A204.1 (cell line): ENCODE measurements around the gene TTC39B.
"Not testable (repeated sequence)": the region's sequence is repeated elsewhere in the genome, so short reads cannot be mapped to it uniquely, and the experiment has no call there.

Source experiments
- FAIRE-seq: peaks from 2 replicates; lab custom pipeline; 2012; peaks lifted over from hg19 to GRCh38; lab: Jason Lieb, UNC

TTC39B gene

GRCh38 chr9:15306757-15307522, at the start of gene TTC39B:
Gene TTC39B, minus strand, starts transcription at chr9:15307216. Its CDS starts 91 bp downstream, at chr9:15307125.
- peak; percentile 87 for FAIRE-seq

- FAIRE-seq: no peak
Measured at GRCh38 chr9:15355669-15356068, 48.7 kb upstream of the TTC39B start.

- FAIRE-seq: no peak
Measured at GRCh38 chr9:15354713-15355112, 47.7 kb upstream of the TTC39B start.

GRCh38 chr9:15353892-15354291, 46.9 kb upstream of the TTC39B start:
- no peak for FAIRE-seq

DNA sequence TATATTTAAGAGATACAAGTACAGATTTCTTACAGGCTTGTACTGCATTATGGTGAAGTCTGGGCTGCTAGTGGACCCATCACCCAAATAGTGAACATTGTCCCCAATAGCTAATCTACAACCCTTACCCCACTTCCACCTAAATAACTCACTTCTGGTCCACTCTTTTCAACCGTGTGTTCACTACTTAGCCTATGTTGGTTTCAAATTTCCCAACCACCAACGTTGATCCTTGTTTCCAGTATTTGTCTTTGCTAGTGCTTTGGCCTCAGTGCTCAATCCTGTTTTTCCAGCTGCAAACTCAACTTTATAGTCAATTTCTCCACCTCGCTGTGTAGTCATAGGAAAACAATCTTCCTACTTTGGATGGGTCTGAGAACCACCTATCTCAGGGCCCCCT, 45.3 kb upstream of the TTC39B start:
- FAIRE-seq: no peak

DNA sequence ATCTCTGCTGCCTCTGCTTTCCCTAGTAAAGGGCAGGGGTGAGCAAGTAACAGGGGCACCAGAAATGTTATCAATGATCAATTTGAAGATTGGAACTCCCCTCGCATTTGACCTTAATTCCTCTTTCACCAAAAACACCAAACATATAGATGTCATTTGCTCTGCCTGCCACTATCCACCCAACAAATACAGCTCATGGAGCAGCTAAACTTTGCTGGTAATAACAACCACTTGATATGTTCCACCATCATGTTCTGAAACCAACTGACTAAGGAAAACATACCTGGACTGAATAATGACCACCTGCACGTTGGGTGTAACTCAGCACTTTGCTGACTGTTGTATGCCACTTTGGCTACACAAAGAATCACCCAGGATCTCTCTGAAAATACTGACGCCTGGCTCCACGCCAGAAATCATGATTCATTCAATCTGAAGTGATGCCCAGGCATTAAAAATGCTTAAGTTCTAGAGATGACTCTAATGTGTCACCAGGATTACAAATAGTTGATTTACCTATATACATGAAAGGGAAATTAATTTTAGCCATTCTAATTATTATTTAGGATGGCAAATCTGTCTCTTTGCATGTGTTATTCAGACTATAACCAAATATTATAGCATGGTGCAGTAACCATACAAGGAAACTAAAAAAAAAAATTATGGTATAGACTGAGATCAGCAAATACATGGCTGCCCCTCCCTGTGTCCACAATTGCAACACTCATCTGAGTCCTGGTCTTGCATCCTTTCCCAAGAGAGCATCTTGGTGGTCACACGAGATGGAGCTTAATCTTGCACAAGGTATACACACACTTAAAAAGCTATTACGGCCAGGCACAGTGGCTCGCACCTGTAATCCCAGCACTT, 43.1 kb upstream of the TTC39B start:
- no peak for FAIRE-seq

- FAIRE-seq: no peak
Measured at GRCh38 chr9:15346837-15347236, 39.8 kb upstream of the TTC39B start.

- no peak for FAIRE-seq
Measured at GRCh38 chr9:15344191-15344590, 37.2 kb upstream of the TTC39B start.

GRCh38 chr9:15333376-15333881, 26.4 kb upstream of the TTC39B start:
- FAIRE-seq: no peak

DNA sequence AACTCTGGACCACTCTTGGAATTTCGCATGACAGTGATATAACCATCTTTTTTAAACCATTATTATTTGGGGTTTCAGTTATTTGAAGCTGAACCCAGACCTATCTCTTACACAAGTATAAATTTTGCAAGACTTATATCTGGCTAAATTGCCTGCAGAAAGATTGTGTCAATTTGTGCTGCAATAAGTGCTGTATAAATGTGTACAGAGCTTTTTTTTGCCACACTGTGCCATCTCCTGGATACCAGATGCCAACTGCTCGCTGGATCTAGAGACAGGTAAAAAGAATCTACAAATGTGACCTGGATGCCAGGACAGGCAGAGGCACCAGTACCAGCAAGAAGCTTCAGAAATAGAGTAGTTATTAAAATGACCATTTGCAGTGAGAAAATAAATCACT, 25.9 kb upstream of the TTC39B start:
- no peak for FAIRE-seq

DNA sequence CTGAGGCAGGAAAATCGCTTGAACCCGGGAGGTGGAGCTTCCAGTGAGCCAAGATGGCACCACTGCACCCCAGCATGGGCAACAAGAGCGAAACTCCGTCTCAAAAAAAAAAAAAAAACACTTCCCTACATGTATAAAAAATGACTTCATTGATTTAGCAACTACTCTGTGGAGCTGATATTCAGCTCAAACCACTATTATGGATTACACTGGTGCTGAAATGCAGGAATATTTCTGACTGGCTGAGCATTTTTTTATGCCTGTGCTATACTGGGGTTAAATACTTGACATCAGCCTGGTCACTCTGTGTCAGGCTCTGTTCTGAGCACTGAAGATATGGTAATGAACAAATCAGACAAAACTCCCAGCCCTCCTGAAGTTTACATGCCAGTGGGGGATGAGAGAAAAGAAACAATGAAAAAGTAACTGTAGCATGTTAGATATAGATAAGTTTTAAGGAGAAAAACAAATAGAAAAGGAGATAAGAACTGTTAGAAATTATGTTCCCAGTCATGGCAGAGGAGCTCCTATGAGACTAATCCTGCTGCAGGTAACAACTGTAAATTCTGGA, 22.6 kb upstream of the TTC39B start:
- no peak for FAIRE-seq

GRCh38 chr9:15328946-15329345, 21.9 kb upstream of the TTC39B start:
- FAIRE-seq: no peak

- not testable (repeated sequence) for FAIRE-seq
Measured at GRCh38 chr9:15322695-15323094, 15.7 kb upstream of the TTC39B start.

DNA sequence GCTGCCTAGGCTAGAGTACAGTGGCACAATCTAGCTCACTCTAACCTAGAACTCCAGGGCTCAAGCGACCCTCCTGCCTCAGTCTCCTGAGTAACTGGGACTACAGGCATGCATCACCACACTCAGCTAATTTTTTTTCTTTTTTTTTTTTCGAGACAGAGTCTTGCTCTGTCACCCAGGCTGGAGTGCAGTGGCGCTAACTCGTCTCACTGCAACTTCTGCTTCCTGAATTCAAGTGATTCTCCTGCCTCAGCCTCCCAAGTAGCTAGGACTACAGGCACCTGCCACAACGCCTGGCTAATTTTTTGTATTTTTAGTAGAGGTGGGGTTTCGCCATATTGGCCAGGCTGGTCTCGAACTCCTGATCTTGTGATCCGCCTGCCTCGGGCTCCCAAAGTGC, 12.6 kb upstream of the TTC39B start:
- FAIRE-seq: not testable (repeated sequence)

DNA sequence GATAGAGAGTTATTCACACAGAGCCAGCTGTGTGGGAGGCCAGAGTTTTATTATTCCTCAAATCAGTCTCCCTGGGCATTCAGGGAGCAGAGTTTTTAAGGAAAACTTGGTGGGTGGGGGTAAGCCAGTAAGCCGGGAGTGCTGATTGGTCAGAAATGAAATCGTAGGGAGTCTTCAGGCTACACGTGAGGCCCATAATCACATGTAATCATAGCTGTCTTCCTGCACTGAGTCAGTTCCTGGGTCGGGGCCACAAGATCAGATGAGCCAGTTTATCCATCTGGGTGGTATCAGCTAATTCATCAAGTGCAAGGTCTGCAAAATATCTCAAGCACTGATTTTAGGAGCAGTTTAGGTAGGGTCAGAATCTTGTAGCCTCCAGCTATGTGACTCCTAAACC, 10.8 kb upstream of the TTC39B start:
- FAIRE-seq: no peak

DNA sequence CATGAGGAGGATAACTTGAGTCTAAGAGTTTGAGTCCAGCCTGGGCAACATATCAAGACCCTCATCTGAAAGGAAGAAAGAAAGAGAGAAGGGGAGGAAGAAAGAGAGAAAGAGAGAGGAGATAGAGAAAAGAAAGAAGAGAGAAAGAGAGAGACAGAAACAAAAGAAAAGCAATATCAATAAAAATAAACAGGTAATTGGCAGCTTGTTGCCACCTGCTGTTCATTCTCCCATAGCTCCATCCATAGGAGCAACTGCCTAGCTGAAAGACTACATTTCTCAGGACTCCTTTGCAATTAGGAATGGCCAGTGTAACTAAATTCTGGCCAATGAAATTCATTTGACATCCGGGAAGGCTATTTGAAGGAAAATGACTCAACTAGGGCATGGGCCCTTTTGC, 4.6 kb upstream of the TTC39B start:
- no peak for FAIRE-seq

GRCh38 chr9:15310107-15310850, 3.3 kb upstream of the TTC39B start:
- no peak for FAIRE-seq

DNA sequence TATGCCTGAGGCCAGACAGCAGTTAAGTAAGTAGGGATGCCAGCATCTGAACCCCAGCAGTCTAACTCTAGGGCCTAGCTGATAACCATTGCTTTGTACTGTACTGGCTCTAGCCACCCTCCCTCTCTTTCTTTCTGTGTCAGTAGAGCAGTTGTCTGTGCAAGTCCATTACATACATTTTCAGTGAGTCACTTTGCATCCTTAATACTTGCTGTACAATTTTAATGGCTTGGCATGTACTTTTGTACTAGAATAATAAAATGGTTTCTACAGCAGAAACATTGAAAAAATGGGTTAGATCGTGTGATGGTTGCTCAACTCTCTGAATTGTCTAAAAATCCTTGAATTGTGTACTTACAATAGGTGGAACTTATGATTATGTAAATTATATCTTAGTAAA, 1.5 kb upstream of the TTC39B start:
- no peak for FAIRE-seq

- no peak for FAIRE-seq
Measured at GRCh38 chr9:15307523-15307841, 466 bp upstream of the TTC39B start.

DNA sequence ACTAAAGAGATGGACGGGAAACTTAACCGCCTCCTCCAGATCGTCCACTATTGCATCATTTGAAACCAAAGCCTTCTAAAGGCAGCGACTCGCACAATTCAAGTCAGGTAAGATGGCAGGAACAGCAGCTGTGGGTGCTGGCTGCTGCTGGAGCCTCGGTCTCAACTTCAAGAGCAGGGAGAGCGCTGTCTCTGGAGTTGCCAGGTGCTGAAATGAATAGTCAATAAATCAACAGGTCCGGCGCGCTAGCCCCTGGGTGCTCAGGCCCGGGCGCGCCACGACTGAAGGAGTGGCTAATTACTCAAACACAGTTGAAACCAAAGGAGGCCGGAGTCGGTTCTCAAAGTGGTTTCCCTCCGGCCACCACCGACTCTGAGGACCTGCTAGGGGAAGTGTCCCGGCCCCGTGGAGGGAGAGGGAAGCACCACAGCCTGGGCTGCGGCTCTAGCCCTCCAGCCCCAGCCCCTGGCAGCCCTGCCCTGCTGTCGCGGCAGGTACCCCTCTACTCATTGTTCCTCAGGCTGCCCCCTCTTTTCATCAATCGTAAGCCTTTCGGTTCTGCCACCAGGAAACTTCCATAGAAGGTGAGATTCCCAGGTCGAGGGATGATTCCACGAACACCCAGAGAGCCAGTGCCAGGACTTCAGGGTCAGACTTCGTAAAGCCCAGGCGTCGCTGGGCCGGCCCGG, 804 bp downstream of the TTC39B start:
- FAIRE-seq: no peak

DNA sequence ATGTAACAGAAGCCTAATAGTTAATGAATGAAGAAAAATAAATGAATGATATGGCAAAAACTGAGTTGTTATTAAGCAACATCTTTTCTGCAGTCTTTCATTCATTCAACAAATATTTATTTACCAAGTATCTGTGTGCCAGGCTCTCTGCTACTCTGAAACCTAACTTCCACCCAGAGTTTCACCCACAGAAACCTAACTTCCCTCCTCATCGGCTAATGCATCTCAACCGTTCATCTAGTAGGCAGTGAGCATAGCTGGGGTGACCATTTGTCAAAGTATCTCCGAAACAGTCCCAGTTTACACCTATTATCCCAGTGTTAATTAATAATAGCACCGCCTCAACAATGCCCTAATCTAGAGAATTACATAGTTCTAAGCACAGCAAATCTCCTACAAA, 1.5 kb downstream of the TTC39B start:
- no peak for FAIRE-seq

DNA sequence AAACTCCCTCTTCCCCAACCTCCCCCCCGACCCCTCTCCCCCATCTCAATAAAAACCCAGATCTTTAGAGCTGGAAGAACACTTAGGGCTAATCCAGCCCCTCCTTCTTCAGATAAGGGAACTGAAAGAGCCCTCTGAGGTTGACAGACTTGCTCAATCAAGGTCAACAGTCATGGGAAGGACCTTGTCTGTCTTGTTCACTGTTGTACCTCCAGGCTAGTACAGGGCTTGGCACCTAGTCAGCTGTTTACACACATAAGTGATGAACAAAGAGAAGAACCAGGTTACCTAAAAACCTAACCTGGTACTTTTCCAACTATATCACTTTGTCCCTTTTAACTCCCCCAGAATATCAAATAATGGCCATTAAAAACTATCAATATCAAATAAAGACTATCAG, 2.4 kb downstream of the TTC39B start:
- FAIRE-seq: no peak
